Bronchial epithelial cell (primary cell): Measurements from ENCODE around the gene SLC35F6. TPM values are rescaled to one million over a fixed set of nuclear protein-coding genes. Genes with fewer than 3 reads are reported as not detected.

Experiments
- DNase-seq: peaks from one replicate; pipeline ENCODE4 v3.0.0-alpha.2; 2010; ENCODE audit warnings: low read depth
- FAIRE-seq: peaks from 2 replicates; lab custom pipeline; 2011; peaks lifted over from hg19 to GRCh38; lab: Jason Lieb, UNC
- H3K27me3 ChIP-seq: 2 replicates; pipeline ENCODE4 v1.5.1; 2011; ENCODE audit warnings: low read length; ENCODE audit not compliant: control insufficient read depth, insufficient read depth
- H3K36me3 ChIP-seq: 2 replicates; pipeline ENCODE4 v1.5.1; 2011; ENCODE audit warnings: low read length; ENCODE audit not compliant: control insufficient read depth, insufficient read depth
- H3K4me3 ChIP-seq: 2 replicates; pipeline ENCODE4 v1.5.1; 2011; ENCODE audit warnings: mild to moderate bottlenecking, low read depth, low read length, control low read depth
- total RNA-seq: library from RNA; depleted of rRNA; stranded (reverse); fragments of >200 nt; gene quantifications from 2 replicates; pipeline ENCODE4 v1.2.1, GENCODE V29; 2014
- TF ChIP-seq, protein P1 (sequence below): IDR thresholded peaks from 2 replicates; pipeline ENCODE4 v1.5.1; 2011; ENCODE audit warnings: mild to moderate bottlenecking, moderate library complexity, low read length, control low read depth, inconsistent platforms; ENCODE audit not compliant: insufficient read depth, severe bottlenecking

The SLC35F6 gene
- total RNA-seq, 1 donor from 2014 or later: 29.2 TPM

DNA sequence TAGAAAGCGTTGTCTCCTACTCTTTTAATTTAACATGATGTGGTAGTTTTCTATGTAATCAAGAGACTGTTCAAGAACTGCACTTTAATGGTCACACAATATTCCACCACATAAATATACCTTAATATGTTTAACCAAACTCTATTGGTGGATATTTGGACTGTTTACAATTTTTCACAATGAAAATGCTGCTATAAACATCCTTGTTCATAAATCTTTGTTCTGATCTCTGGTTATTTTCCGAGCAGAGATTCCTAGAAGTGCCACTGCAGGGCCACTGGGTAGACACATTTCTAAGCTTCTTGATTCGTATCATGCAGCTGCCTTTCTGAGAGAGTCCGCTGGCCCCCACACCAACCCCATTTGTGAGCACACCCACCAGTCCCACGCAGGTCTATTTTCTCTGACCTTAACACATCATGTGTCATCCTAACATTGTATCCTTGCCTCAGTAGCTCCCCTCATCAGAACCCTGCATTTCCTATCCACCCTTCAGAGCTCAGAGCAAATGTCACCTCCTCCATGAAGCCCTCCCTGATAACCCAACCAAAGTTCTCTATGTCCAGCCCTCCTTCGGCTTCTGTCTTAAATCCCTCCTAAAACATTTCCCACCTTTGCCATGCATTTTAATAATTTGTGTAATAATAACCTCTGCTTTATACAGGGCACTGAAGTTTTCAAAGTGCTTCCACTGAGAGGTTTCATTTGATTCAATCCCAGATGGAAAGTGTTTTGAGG lies 45.0 kb upstream of the SLC35F6 start:
- TF ChIP-seq, protein P1, sequence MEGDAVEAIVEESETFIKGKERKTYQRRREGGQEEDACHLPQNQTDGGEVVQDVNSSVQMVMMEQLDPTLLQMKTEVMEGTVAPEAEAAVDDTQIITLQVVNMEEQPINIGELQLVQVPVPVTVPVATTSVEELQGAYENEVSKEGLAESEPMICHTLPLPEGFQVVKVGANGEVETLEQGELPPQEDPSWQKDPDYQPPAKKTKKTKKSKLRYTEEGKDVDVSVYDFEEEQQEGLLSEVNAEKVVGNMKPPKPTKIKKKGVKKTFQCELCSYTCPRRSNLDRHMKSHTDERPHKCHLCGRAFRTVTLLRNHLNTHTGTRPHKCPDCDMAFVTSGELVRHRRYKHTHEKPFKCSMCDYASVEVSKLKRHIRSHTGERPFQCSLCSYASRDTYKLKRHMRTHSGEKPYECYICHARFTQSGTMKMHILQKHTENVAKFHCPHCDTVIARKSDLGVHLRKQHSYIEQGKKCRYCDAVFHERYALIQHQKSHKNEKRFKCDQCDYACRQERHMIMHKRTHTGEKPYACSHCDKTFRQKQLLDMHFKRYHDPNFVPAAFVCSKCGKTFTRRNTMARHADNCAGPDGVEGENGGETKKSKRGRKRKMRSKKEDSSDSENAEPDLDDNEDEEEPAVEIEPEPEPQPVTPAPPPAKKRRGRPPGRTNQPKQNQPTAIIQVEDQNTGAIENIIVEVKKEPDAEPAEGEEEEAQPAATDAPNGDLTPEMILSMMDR: no peak
- no peak for FAIRE-seq
- Histone ChIP-seq H3K27me3 (no peaks in the 10 kb centered on the region), H3K36me3 (no peaks in the 10 kb centered on the region), H3K4me3 (no peak overlapping the region)
- no peak for DNase-seq

- DNase-seq: no peak
- FAIRE-seq: no peak
- Histone ChIP-seq H3K36me3 (no peaks in the 10 kb centered on the region), H3K4me3 (no peak overlapping the region), H3K27me3 (no peaks in the 10 kb centered on the region)
- TF ChIP-seq, protein P1: no peak
Observed at GRCh38 chr2:26720322-26721114, 43.6 kb upstream of the SLC35F6 start.

- Histone ChIP-seq H3K4me3 (no peak overlapping the region), H3K27me3 (no peaks in the 10 kb centered on the region), H3K36me3 (no peaks in the 10 kb centered on the region)
- FAIRE-seq (no peak), DNase-seq (no peak)
- TF ChIP-seq, protein P1: no peak
Observed at GRCh38 chr2:26721115-26722032, 42.7 kb upstream of the SLC35F6 start.

GRCh38 chr2:26722328-26722727 lies 41.8 kb upstream of the SLC35F6 start:
- Histone ChIP-seq H3K4me3 (no peak overlapping the region), H3K27me3 (no peaks in the 10 kb centered on the region)
- no peak for FAIRE-seq

GRCh38 chr2:26722911-26723310 lies 41.2 kb upstream of the SLC35F6 start:
- H3K4me3 ChIP-seq: no peak overlapping the region
- no peaks in the 10 kb centered on the region for H3K27me3 ChIP-seq
- FAIRE-seq (no peak), DNase-seq (no peak)
- TF ChIP-seq, protein P1: no peak
- no peaks in the 10 kb centered on the region for H3K36me3 ChIP-seq

More at GRCh38 chr2:26722328-26722727, 41.8 kb upstream of the SLC35F6 start:
- DNase-seq: no peak
- TF ChIP-seq, protein P1: no peak
- no peaks in the 10 kb centered on the region for H3K36me3 ChIP-seq
